ENCODE measurements around the gene PAK4.
"Not testable (repeated sequence)": the region's sequence is repeated elsewhere in the genome, so short reads cannot be mapped to it uniquely, and the experiment has no call there.

Gene PAK4

GRCh38 chr19:39086386-39086785 is 39.2 kb upstream of the PAK4 start:
- Histone ChIP-seq H3K27me3 (replicated peaks; ENCODE audit: control insufficient read depth, insufficient read depth, low read length) (no peaks in the 10 kb centered on the region; the same call in none of the 2 replicates), H3K4me3 (replicated peaks; ENCODE audit: low read depth, low read length) (no peak overlapping the region), H3K36me3 (ENCODE audit: control insufficient read depth, insufficient read depth, low read length) (no peaks in the 10 kb centered on the region)
- DNase-seq (ENCODE audit: extremely low read depth, insufficient read length), result no peak
- no peak for TF ChIP-seq CTCF (IDR thresholded peaks at IDR 0.05; ENCODE audit: insufficient read depth, low read length, poor library complexity, severe bottlenecking)

GRCh38 chr19:39087907-39088686 is 37.5 kb upstream of the PAK4 start:
- H3K27me3 ChIP-seq (replicated peaks; ENCODE audit: control insufficient read depth, insufficient read depth, low read length), result no peaks in the 10 kb centered on the region; the same call in none of the 2 replicates
- no peak for DNase-seq (ENCODE audit: extremely low read depth, insufficient read length)
- H3K4me3 ChIP-seq (replicated peaks; ENCODE audit: low read depth, low read length), result no peak overlapping the region
- no peaks in the 10 kb centered on the region for H3K36me3 ChIP-seq (ENCODE audit: control insufficient read depth, insufficient read depth, low read length)
- TF ChIP-seq CTCF (IDR thresholded peaks at IDR 0.05; ENCODE audit: insufficient read depth, low read length, poor library complexity, severe bottlenecking), result no peak

GRCh38 chr19:39090016-39090415 is 35.6 kb upstream of the PAK4 start:
- not testable (repeated sequence) for H3K4me3 ChIP-seq (replicated peaks; ENCODE audit: low read depth, low read length); H3K36me3 ChIP-seq (ENCODE audit: control insufficient read depth, insufficient read depth, low read length); DNase-seq (ENCODE audit: extremely low read depth, insufficient read length); H3K27me3 ChIP-seq (replicated peaks; ENCODE audit: control insufficient read depth, insufficient read depth, low read length)

- DNase-seq (ENCODE audit: extremely low read depth, insufficient read length), result no peak
- no peaks in the 10 kb centered on the region; the same call in 1 of the 2 replicates for H3K27me3 ChIP-seq (replicated peaks; ENCODE audit: control insufficient read depth, insufficient read depth, low read length)
- no peaks in the 10 kb centered on the region for H3K36me3 ChIP-seq (ENCODE audit: control insufficient read depth, insufficient read depth, low read length)
- TF ChIP-seq CTCF (IDR thresholded peaks at IDR 0.05; ENCODE audit: insufficient read depth, low read length, poor library complexity, severe bottlenecking), result no peak
- H3K4me3 ChIP-seq (replicated peaks; ENCODE audit: low read depth, low read length), result no peak overlapping the region
Measured at GRCh38 chr19:39090881-39091280, 34.7 kb upstream of the PAK4 start.

- H3K4me3 ChIP-seq (replicated peaks; ENCODE audit: low read depth, low read length); H3K36me3 ChIP-seq (ENCODE audit: control insufficient read depth, insufficient read depth, low read length); H3K27me3 ChIP-seq (replicated peaks; ENCODE audit: control insufficient read depth, insufficient read depth, low read length); DNase-seq (ENCODE audit: extremely low read depth, insufficient read length): not testable (repeated sequence)
Measured at GRCh38 chr19:39095799-39096540, 29.6 kb upstream of the PAK4 start.

- Histone ChIP-seq H3K36me3 (ENCODE audit: control insufficient read depth, insufficient read depth, low read length) (no peaks in the 10 kb centered on the region), H3K27me3 (replicated peaks; ENCODE audit: control insufficient read depth, insufficient read depth, low read length) (no peaks in the 10 kb centered on the region), H3K4me3 (replicated peaks; ENCODE audit: low read depth, low read length) (no peak overlapping the region)
- no peak for DNase-seq (ENCODE audit: extremely low read depth, insufficient read length)
- no peak for TF ChIP-seq CTCF (IDR thresholded peaks at IDR 0.05; ENCODE audit: insufficient read depth, low read length, poor library complexity, severe bottlenecking)
Measured at GRCh38 chr19:39097299-39097698, 28.3 kb upstream of the PAK4 start.
